Measurements from ENCODE around the gene IFTAP. TPM values are rescaled to one million over a fixed set of nuclear protein-coding genes. Genes with fewer than 3 reads are reported as not detected.

IFTAP gene
- total and polyA plus RNA-seq, 9 donors: 16.4 to 42.0 (median 25.5) TPM

- DNase-seq: no peak
- TF ChIP-seq EP300 (IDR thresholded peaks at IDR 0.05): no peak
- H3K27ac ChIP-seq: no peak overlapping the region
- intact Hi-C loops (cut with DNase I): no loop called here
- peaks cover 4% of the 10 kb centered on the region for H3K4me1 ChIP-seq (ENCODE audit: insufficient read depth)
- H3K36me3 ChIP-seq: no peaks in the 10 kb centered on the region
- H3K27me3 ChIP-seq: no peaks in the 10 kb centered on the region
- H3K4me3 ChIP-seq: no peak overlapping the region
- 61 to 81% (median 74%) methylated on average over 3 of the region's 3 CpGs for WGBS, 3 donors
- no peaks in the 10 kb centered on the region for H3K9me3 ChIP-seq
Measured at GRCh38 chr11:36618363-36619047, 24.2 kb downstream of the IFTAP start.

GRCh38 chr11:36619502-36619901, 25.2 kb downstream of the IFTAP start:
- Histone ChIP-seq H3K9me3 (no peaks in the 10 kb centered on the region), H3K4me3 (no peak overlapping the region), H3K27ac (no peak overlapping the region), H3K27me3 (no peaks in the 10 kb centered on the region), H3K4me1 (ENCODE audit: insufficient read depth) (peaks cover 4% of the 10 kb centered on the region), H3K36me3 (no peaks in the 10 kb centered on the region)
- WGBS, 3 donors: 8 to 20% (median 10%) methylated on average over 5 of the region's 5 CpGs
- no peak for DNase-seq
- intact Hi-C loops (cut with DNase I): no loop called here
- TF ChIP-seq POLR2A (IDR thresholded peaks at IDR 0.05) (no peak), CTCF (IDR thresholded peaks at IDR 0.05) (no peak), EP300 (IDR thresholded peaks at IDR 0.05) (no peak)

- TF ChIP-seq POLR2A (IDR thresholded peaks at IDR 0.05) (no peak), CTCF (IDR thresholded peaks at IDR 0.05) (no peak), EP300 (IDR thresholded peaks at IDR 0.05) (no peak)
Measured at GRCh38 chr11:36620246-36620645, 25.9 kb downstream of the IFTAP start.

GRCh38 chr11:36622431-36623136, 28.3 kb downstream of the IFTAP start:
- 79 to 80% (median 80%) methylated on average over 3 of the region's 3 CpGs for WGBS, 3 donors
- intact Hi-C loops (cut with DNase I): loop anchor here in 1 of 4 donors (10.0 kb wide), 1 partner anchor 58 kb away; the partner anchor contains the start of gene RAG1

More at GRCh38 chr11:36620246-36620645, 25.9 kb downstream of the IFTAP start:
- Histone ChIP-seq H3K4me3 (no peak overlapping the region), H3K27me3 (no peaks in the 10 kb centered on the region), H3K36me3 (no peaks in the 10 kb centered on the region), H3K4me1 (ENCODE audit: insufficient read depth) (peaks cover 4% of the 10 kb centered on the region), H3K9me3 (no peaks in the 10 kb centered on the region), H3K27ac (no peak overlapping the region)
- no peak for DNase-seq
- intact Hi-C loops (cut with DNase I): loop anchor here in 1 of 4 donors (10.0 kb wide), 1 partner anchor 55 kb away; the partner anchor contains the start of gene RAG1

More at GRCh38 chr11:36622431-36623136, 28.3 kb downstream of the IFTAP start:
- DNase-seq: no peak
- H3K4me1 ChIP-seq (ENCODE audit: insufficient read depth): peaks cover 4% of the 10 kb centered on the region
- no peaks in the 10 kb centered on the region for H3K36me3 ChIP-seq
- no peaks in the 10 kb centered on the region for H3K9me3 ChIP-seq
- TF ChIP-seq POLR2A (IDR thresholded peaks at IDR 0.05): no peak
- TF ChIP-seq EP300 (IDR thresholded peaks at IDR 0.05): no peak
- TF ChIP-seq CTCF (IDR thresholded peaks at IDR 0.05): no peak
- no peaks in the 10 kb centered on the region for H3K27me3 ChIP-seq
- no peak overlapping the region for H3K4me3 ChIP-seq
- H3K27ac ChIP-seq: no peak overlapping the region

All from ovary (tissue), 9 donors.